Measurements from ENCODE around the gene WNT3A. TPM values are rescaled to one million over a fixed set of nuclear protein-coding genes. Genes with fewer than 3 reads are reported as not detected.
A peak's percentile ranks its signal among the peaks of the same experiment; 100 is the strongest.

The WNT3A gene
- total and polyA plus RNA-seq, 9 of the 15 experiments (the other 6 are each of a cell fraction or from before 2014, with no cell fraction given): not detected

- peaks cover 36% of the 10 kb centered on the region for H3K9me1 ChIP-seq (ENCODE audit: control insufficient read depth, insufficient read depth, low read length)
- peaks cover 57% of the 10 kb centered on the region for H4K20me1 ChIP-seq (replicated peaks; ENCODE audit: control insufficient read depth, insufficient read depth, low read length)
- under 1% methylated on average over 58 of the region's 79 CpGs for WGBS (ENCODE audit: insufficient coverage, low coverage, missing lambda C conversion rate)
- H3K4me3 ChIP-seq: peak overlapping the region; percentile 96
- ATAC-seq (peak; percentile 8), DNase-seq (ENCODE audit: extremely low read depth in 1 of 4, low spot score in 3 of 4) (peak; percentile 59 to 89 (median 74)), FAIRE-seq (peak; percentile 75)
- CTCF ChIA-PET (ENCODE audit: low intra/inter-chr PET ratio): interaction anchor here (0.6 to 1.0 kb wide), 3 partner anchors 20 to 1697 kb away, joined by 3 to 4 read pairs (median 3); partner anchors contain the start of genes C1orf35 and GUK1
- H3K36me3 ChIP-seq (ENCODE audit: control insufficient read depth, insufficient read depth, low read length): peaks cover 47% of the 10 kb centered on the region
- peaks cover 76% of the 10 kb centered on the region for H3K79me2 ChIP-seq (ENCODE audit: control insufficient read depth, insufficient read depth, low read length)
- in situ Hi-C loops (cut with MboI): no loop called here
- H3K9ac ChIP-seq (ENCODE audit: insufficient read depth in 1 of 2, low read depth in 2 of 2, low read length in 2 of 2): peak overlapping the region; percentile 99 to 100
- H3K27me3 ChIP-seq (ENCODE audit: control insufficient read depth in 2 of 2, insufficient read depth in 2 of 2, low read length in 2 of 2): no peaks in the 10 kb centered on the region
- no peaks in the 10 kb centered on the region for H3K9me3 ChIP-seq (replicated peaks; ENCODE audit: control insufficient read depth, insufficient read depth, low read depth, low read length)
- H3K4me1 ChIP-seq (replicated peaks in 1 of 2; ENCODE audit: control insufficient read depth in 2 of 2, insufficient read depth in 2 of 2, low read length in 2 of 2): peaks cover 42 to 60% of the 10 kb centered on the region in 2 experiments; a peak in 4 of 5 replicates
- intact Hi-C loops (cut with micrococcal nuclease): no loop called here
- peak overlapping the region; percentile 100 for H3K4me2 ChIP-seq (ENCODE audit: insufficient read depth, low read length)
- no TSS peak for BruUV-seq (replicated peaks)
- no peak overlapping the region; the same call in 1 of the 2 replicates for H2AFZ ChIP-seq (ENCODE audit: low read depth, low read length)
- POLR2A ChIA-PET: interaction anchor here (0.6 to 4.3 kb wide), 28 partner anchors 9 to 1172 kb away, joined by 3 to 36 read pairs (median 4); partner anchors contain the start of gene MRPL55
- H3K27ac ChIP-seq (ENCODE audit: extremely low read depth, low read depth, low read length): peak overlapping the region; percentile 98
- TF ChIP-seq UBTF (IDR thresholded peaks at IDR 0.05; ENCODE audit: borderline replicate concordance in 1 of 2, low read depth in 2 of 2, low read length in 2 of 2) (peak in 1 of 2 experiments; percentile 70; a peak in 1 of 4 replicates), NCOA1 (IDR thresholded peaks at IDR 0.05; ENCODE audit: low read depth) (no peak), GTF2A2 (tag; IDR thresholded peaks at IDR 0.05) (no peak), ZBTB7A (IDR thresholded peaks at IDR 0.05; ENCODE audit: borderline replicate concordance, control insufficient read depth, low read depth, low read length) (peak; percentile 43; the same call in 1 of the 2 replicates), ZNF133 (CRISPR knock-in tag; IDR thresholded peaks at IDR 0.05) (no peak), E2F1 (CRISPR knock-in tag; IDR thresholded peaks at IDR 0.05) (no peak), SMARCA5 (IDR thresholded peaks at IDR 0.05) (0 out of 2 replicates have a peak, but pooled peaks have one; percentile 13), CHD1 (IDR thresholded peaks at IDR 0.05; ENCODE audit: low read length) (peak; percentile 97), SP1 (CRISPR knock-in tag; IDR thresholded peaks at IDR 0.05) (no peak), RBM14 (IDR thresholded peaks at IDR 0.05; ENCODE audit: borderline replicate concordance, insufficient read depth, low read depth, low read length) (0 out of 2 replicates have a peak, but pooled peaks have one; percentile 79), CEBPG (CRISPR knock-in tag; IDR thresholded peaks at IDR 0.05) (peak; percentile 49), CEBPG (tag; conservative IDR thresholded peaks at IDR 0.05 in 1 of 2, IDR thresholded peaks at IDR 0.05 in 1 of 2) (no peak), MYNN (IDR thresholded peaks at IDR 0.05) (no peak; the same call in 1 of the 2 replicates), MYNN (CRISPR knock-in tag; IDR thresholded peaks at IDR 0.05) (0 out of 2 replicates have a peak, but pooled peaks have one; percentile 38), ZNF639 (CRISPR knock-in tag; conservative IDR thresholded peaks at IDR 0.05 in 1 of 2, IDR thresholded peaks at IDR 0.05 in 1 of 2) (0 out of 4 replicates have a peak, but pooled peaks have one; percentile 12 to 75)
Observed at GRCh38 chr1:228082918-228083870, 76.4 kb downstream of the WNT3A start.
